Left colon (tissue), 2 donors: ENCODE results near the gene DOCK9. TPM values are rescaled to one million over a fixed set of nuclear protein-coding genes. Genes with fewer than 3 reads are reported as not detected.
"Not testable (repeated sequence)": the region's sequence is repeated elsewhere in the genome, so short reads cannot be mapped to it uniquely, and the experiment has no call there.

ENCODE experiments used
- ATAC-seq: fragments of 200-7000 bp; cut with Tn5 transposase; one replicate; pipeline ENCODE4 v1.9.1; 2020; ENCODE audit warnings: mild to moderate bottlenecking, moderate library complexity
- DNase-seq, 2 donors: peaks; one replicate each; pipeline ENCODE4 v3.0.0-alpha.2; 2020
- intact Hi-C, 2 donors: fragments of 100-400 bp; cut with DNase I in 1 of 2; cut with micrococcal nuclease in 1 of 2; formaldehyde crosslinking; loops; one replicate each; pipeline versions ENCODE4 v1.11.2 to v1.14.0; 2022; cut with DNase I, micrococcal nuclease
- total RNA-seq, 2 donors: library from RNA; stranded (reverse); fragmentation: NEBNext Ultra II Directional; extraction: Animal tissue kit (Norgen Biotek cat#: 25700); gene quantifications; one replicate each; pipeline ENCODE4 v1.2.1, GENCODE V29; 2021
- donor health status: DM: no; HTN: no; CAD: no.
- donor health status: DM: yes; HTN: yes; CAD: no.

The DOCK9 gene
- total RNA-seq, 2 donors from 2014 or later = 50.0 to 60.4 TPM

GRCh38 chr13:98900442-98900841, 77.4 kb downstream of the DOCK9 start:
- no peak for DNase-seq
- intact Hi-C loops = no loop called here
- ATAC-seq = no peak

GRCh38 chr13:98897706-98898105, 80.2 kb downstream of the DOCK9 start:
- intact Hi-C loops = no loop called here
- ATAC-seq = no peak
- DNase-seq = no peak

- intact Hi-C loops = no loop called here
- ATAC-seq (no peak), DNase-seq (no peak)
These were observed 81.1 kb downstream of the DOCK9 start for GRCh38 chr13:98896868-98897144.

GRCh38 chr13:98896083-98896867, 81.6 kb downstream of the DOCK9 start:
- intact Hi-C loops = no loop called here
- ATAC-seq (no peak), DNase-seq (no peak)

GRCh38 chr13:98894814-98895213, 83.0 kb downstream of the DOCK9 start:
- DNase-seq, intact Hi-C loops, ATAC-seq: not testable (repeated sequence)

DNA sequence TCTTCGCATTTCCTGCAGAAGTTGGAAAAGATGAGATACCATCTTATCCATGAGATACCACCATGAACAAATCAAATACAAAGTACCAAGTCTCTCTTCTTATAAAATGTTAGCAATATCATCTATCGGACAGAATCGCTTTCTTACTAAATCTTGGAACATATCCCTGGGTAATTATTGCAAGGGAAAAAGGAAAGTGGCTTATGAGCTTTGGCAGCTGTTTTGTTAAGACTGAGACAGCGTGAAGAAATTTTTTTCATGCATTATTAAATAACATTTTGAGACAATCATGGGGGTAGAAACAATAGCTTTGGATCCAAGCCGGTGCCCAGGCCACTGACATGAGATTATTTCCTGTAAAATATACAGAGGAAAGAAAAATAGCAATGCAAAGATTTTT, 84.5 kb downstream of the DOCK9 start:
- intact Hi-C loops = no loop called here
- ATAC-seq = no peak
- no peak for DNase-seq

DNA sequence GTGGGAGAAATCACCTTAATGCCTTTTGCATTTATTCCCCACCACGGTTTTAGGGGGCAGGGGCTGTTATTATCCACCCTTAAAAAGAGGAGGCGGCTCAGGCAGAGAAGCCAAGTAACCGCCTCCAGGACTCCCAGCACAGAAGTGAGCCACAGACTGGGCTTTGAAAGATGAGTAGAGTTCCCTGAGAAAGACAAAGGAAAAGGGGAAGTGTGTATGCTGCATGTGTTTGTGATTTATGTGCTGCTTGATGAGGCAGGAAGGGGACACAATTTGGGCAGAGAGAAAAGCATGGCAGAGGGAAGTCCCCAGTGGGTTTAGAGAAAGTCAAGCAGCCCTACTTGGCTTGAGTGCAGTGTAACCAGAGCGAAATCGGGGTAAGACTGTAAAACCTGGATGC, 85.0 kb downstream of the DOCK9 start:
- intact Hi-C loops = no loop called here
- DNase-seq = no peak
- ATAC-seq = no peak

DNA sequence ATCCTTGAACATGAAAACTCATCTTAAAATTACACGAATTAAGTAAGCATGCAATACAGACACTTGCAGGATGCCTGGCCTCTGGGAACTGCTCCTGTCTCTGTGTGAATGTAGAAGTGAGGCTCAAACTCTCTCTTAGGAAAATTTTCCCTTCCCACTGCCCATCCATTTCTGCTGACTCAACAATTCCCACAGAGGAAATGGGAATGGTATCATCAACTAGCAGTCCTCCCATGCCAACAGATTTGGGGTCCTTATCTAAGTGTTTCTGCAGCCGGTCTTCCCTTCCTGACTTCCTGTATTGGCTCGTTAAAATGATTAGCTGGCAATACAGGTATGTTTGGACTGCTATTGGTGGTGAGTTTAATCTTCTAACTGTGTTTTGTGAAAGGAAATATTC, 85.8 kb downstream of the DOCK9 start:
- intact Hi-C loops = no loop called here
- ATAC-seq = peak; percentile 18
- DNase-seq = no peak

- ATAC-seq (no peak), DNase-seq (no peak)
- intact Hi-C loops = no loop called here
These were observed 86.9 kb downstream of the DOCK9 start for GRCh38 chr13:98890925-98891324.

- ATAC-seq (no peak), DNase-seq (no peak)
- intact Hi-C loops = no loop called here
These were observed 87.7 kb downstream of the DOCK9 start for GRCh38 chr13:98890186-98890585.

- ATAC-seq (no peak), DNase-seq (no peak)
- intact Hi-C loops = no loop called here
These were observed 88.3 kb downstream of the DOCK9 start for GRCh38 chr13:98889419-98890085.

DNA sequence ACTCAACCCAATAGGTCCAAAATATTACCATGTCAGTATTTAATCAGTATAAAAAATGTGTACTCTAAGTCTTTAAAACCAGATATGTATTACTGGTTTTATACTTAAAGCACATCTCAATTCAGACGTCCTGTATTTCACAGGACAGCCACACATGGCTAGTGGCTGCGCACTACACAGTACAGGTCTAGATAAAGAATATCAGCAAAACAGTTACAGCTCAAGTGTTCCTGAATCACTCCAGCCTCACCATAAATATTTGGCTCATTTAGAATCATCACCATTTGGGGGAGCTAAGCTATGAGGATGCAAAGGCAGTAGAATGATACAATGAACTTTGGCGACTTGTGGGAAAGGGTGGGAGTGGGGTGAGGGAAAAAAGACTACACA, 89.0 kb downstream of the DOCK9 start:
- intact Hi-C loops = no loop called here
- no peak for DNase-seq
- no peak for ATAC-seq

DNA sequence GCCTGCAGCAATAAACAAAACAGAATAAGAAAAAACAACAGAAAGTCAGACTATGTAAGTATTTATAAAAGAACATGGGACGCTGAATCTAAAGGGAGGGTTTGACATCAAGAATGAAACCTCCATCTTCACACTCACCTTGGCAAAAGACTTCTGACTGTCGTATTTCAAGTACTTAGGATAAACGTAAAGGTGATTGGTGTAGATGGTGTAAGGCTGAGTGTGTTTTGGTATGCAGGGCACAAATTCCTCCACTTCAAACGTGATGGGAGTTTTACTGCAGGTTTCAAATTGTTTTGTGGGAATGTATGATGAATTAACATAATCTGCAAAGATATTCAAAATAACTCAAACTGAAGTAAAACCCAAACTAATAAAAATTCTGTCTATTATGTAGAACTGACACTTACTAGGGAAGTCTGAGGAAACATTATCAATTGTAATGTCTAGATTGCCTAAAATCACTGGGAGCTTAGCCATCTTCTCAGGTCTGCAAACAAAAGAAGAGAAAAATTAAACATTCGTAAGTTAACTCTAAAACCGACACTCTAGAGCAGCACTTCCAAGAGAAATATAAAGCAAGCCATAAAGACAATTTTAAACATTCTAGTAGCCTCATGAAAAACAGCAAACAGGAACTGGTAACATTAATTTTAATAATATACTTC, 89.5 kb downstream of the DOCK9 start:
- DNase-seq (no peak), ATAC-seq (no peak)
- intact Hi-C loops = no loop called here

DNA sequence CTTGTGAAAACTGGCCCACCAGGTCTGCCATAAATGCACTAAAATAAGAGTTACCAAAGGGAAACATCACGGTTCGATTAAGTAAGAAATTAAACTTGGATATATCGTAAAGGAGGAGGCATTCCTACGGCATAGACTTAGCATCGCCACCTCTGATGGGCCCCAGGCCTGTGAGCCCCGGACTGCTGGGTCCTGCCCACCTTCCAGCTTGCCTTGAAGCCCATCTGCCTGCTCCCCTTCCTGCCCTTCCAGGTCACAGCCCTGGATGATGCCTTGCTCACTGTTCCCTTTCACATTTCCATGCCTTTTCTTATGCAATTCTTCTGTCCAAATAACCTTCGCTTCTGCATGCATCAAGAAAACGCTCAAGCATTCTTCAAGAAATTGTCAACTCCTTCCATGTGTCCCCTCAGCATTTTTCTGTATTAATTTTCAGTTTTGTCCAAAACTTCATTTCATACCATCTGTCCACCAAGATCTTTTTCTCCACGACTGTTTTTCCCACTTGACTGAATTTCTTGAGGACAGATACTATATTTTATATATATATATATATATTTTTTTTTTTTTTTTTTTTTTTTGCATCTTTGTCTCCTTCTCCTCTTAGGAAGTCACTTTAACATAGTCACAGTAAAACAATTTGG, 91.2 kb downstream of the DOCK9 start:
- intact Hi-C loops = no loop called here
- no peak for ATAC-seq
- no peak for DNase-seq

GRCh38 chr13:98885600-98885999, 92.3 kb downstream of the DOCK9 start:
- intact Hi-C loops = no loop called here
- no peak for ATAC-seq
- no peak for DNase-seq

DNA sequence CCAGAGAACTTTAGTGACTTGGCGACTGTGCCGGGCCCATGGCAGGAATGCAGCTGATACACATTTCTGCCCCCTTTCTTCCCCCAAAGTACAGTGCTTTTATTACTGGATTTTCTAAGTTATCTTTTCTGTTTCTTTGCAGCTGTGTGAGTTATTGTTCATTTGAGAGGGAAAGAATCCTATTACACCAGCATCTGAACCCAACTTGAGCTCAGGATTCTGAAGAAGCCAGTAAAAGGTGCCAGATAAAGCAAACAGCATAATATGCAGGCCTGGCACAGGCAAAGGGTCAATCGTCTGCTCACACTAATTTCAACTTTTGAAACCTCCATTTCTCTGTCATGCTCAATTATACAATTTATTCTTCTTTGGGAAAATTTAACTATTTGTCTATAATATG, 93.9 kb downstream of the DOCK9 start:
- intact Hi-C loops = no loop called here
- ATAC-seq (no peak), DNase-seq (no peak)

DNA sequence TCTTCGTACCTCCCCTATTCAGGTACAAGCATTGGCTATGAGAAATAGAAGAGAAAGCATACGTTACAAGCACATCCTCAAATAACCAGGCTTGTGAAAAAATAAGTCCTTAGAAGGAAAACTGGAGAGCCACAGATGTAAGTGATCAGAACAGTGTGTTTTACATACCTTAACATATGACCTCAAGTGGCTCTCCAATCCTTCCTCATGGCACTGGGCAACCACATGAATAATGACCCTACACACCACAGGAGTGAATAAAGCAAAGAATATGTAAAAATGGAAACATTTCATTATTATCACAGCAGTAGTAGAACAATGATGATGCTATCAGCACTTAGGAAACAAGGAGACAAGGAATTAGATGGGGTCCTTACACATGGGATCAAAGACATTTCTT, 96.5 kb downstream of the DOCK9 start:
- ATAC-seq (no peak), DNase-seq (no peak)
- intact Hi-C loops = no loop called here

- no peak for DNase-seq
- ATAC-seq = no peak
- intact Hi-C loops = no loop called here
These were observed 97.2 kb downstream of the DOCK9 start for GRCh38 chr13:98880677-98881076.

DNA sequence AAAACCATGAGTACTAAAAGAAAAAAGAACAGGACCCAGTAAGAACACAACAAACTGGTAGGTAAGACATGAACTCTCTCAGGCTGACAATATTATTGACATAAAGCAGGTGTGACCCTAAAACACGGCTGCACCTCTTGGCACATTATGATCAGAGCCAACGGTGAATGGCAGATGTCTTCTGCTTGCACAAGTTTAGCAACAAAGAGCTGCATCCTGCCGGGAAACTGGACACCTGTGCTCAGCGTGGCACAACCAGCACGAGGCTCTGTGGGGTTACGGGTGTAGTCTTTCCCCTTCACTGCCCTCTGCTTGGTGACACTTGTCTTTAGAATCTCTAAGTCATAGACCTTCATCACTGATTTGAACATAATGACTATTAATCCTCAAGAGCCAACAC, 97.9 kb downstream of the DOCK9 start:
- peak in 1 of 2 donors; percentile 7 for DNase-seq
- peak; percentile 69 for ATAC-seq
- intact Hi-C loops = no loop called here

GRCh38 chr13:98879127-98879520, 98.7 kb downstream of the DOCK9 start:
- ATAC-seq (no peak), DNase-seq (no peak)
- intact Hi-C loops = no loop called here
